WTC11 (cell line): ENCODE measurements around the gene NAV2. TPM values are rescaled to one million over a fixed set of nuclear protein-coding genes. Genes with fewer than 3 reads are reported as not detected.

Source experiments
- ATAC-seq: fragments of 200-7000 bp; cut with Tn5 transposase; 2 replicates; pipeline ENCODE4 v1.10.0; 2021; ENCODE audit warnings: mild to moderate bottlenecking, moderate library complexity
- CTCF ChIA-PET: fragments of 300-600 bp; sonication (Branson Sonifier 250); formaldehyde crosslinking; loops from one replicate; lab custom pipeline; 2021; ENCODE audit warnings: antibody characterized with exemption; lab: Charles Lee
- POLR2A ChIA-PET: fragments of 350-600 bp; sonication (Branson Sonifier 250); formaldehyde crosslinking; loops from one replicate; lab custom pipeline; 2021; ENCODE audit warnings: antibody characterized with exemption; lab: Charles Lee
- DNase-seq: peaks from one replicate; pipeline ENCODE4 v3.0.0; 2021; ENCODE audit warnings: low spot score
- H3K27ac Mint-ChIP-seq: 2 replicates; pipeline ENCODE4 v1.8.0; 2021; ENCODE audit warnings: mixed read lengths
- H3K27me3 Mint-ChIP-seq: 2 replicates; pipeline ENCODE4 v1.8.0; 2021; ENCODE audit warnings: low read depth, mild to moderate bottlenecking, moderate library complexity, mixed read lengths
- H3K36me3 Mint-ChIP-seq: 2 replicates; pipeline ENCODE4 v1.8.0; 2021; ENCODE audit warnings: mixed read lengths
- H3K4me1 Mint-ChIP-seq: 2 replicates; pipeline ENCODE4 v1.8.0; 2022; ENCODE audit warnings: mixed read lengths
- H3K4me3 Mint-ChIP-seq: 2 replicates; pipeline ENCODE4 v1.8.0; 2021; ENCODE audit warnings: mild to moderate bottlenecking, moderate library complexity, mixed read lengths
- H3K9me3 Mint-ChIP-seq: 2 replicates; pipeline ENCODE4 v1.8.0; 2021; ENCODE audit warnings: mixed read lengths
- ATF1 ChIP-seq: sonication (generic); formaldehyde crosslinking; IDR thresholded peaks from 2 replicates; pipeline ENCODE4 v1.8.1; 2023; ENCODE audit warnings: mild to moderate bottlenecking, moderate library complexity, missing genetic modification reagents
- CREB1 ChIP-seq: sonication (generic); formaldehyde crosslinking; IDR thresholded peaks from 2 replicates; pipeline ENCODE4 v1.8.0; 2023; ENCODE audit warnings: mild to moderate bottlenecking, missing genetic modification reagents
- CREM ChIP-seq: sonication (generic); formaldehyde crosslinking; IDR thresholded peaks from 2 replicates; pipeline ENCODE4 v1.8.1; 2022; ENCODE audit warnings: mild to moderate bottlenecking, missing genetic modification reagents, moderate library complexity
- ELF4 ChIP-seq: sonication (generic); formaldehyde crosslinking; IDR thresholded peaks from 2 replicates; pipeline ENCODE4 v1.8.1; 2022; ENCODE audit warnings: low read depth, mild to moderate bottlenecking, moderate library complexity, missing genetic modification reagents
- ESRRA ChIP-seq: sonication (generic); formaldehyde crosslinking; IDR thresholded peaks from 2 replicates; pipeline ENCODE4 v1.8.1; 2022; ENCODE audit warnings: mild to moderate bottlenecking, missing genetic modification reagents, borderline replicate concordance
- MXD4 ChIP-seq: fragments of 250-450 bp; sonication (Bioruptor Pico); IDR thresholded peaks from 2 replicates; pipeline ENCODE4 v1.8.0; 2021; ENCODE audit warnings: mild to moderate bottlenecking, moderate library complexity, borderline replicate concordance
- NR2C2 ChIP-seq: sonication (generic); formaldehyde crosslinking; IDR thresholded peaks from 2 replicates; pipeline ENCODE4 v1.8.0; 2022; ENCODE audit warnings: mild to moderate bottlenecking, missing genetic modification reagents
- NR3C1 ChIP-seq: sonication (generic); formaldehyde crosslinking; conservative IDR thresholded peaks from 2 replicates; pipeline ENCODE4 v1.8.1; 2023; ENCODE audit warnings: low read depth, mild to moderate bottlenecking, missing genetic modification reagents
- PRRX2 ChIP-seq: fragments of 250-450 bp; sonication (Bioruptor Pico); IDR thresholded peaks from 2 replicates; pipeline ENCODE4 v1.8.0; 2021; ENCODE audit warnings: mild to moderate bottlenecking
- SMAD3 ChIP-seq: sonication (generic); formaldehyde crosslinking; IDR thresholded peaks from 2 replicates; pipeline ENCODE4 v1.8.0; 2022; ENCODE audit warnings: missing genetic modification reagents, mild to moderate bottlenecking, borderline replicate concordance
- SP1 ChIP-seq: sonication (generic); formaldehyde crosslinking; conservative IDR thresholded peaks from 2 replicates; pipeline ENCODE4 v1.8.1; 2022; ENCODE audit warnings: missing genetic modification reagents
- ZNF317 ChIP-seq: sonication (generic); formaldehyde crosslinking; IDR thresholded peaks from 2 replicates; pipeline ENCODE4 v1.8.1; 2023; ENCODE audit warnings: low read depth, mild to moderate bottlenecking, moderate library complexity, missing genetic modification reagents, borderline replicate concordance
- ZNF423 ChIP-seq: fragments of 250-450 bp; sonication (Bioruptor Pico); IDR thresholded peaks from 2 replicates; pipeline ENCODE4 v2.1.2; 2022; ENCODE audit warnings: mild to moderate bottlenecking, moderate library complexity
- total RNA-seq: library from RNA; stranded (reverse); gene quantifications from 3 replicates; pipeline ENCODE4 v1.2.3, GENCODE V29; 2021
- TF ChIP-seq, protein P1 (sequence below): sonication (generic); formaldehyde crosslinking; IDR thresholded peaks from 2 replicates; pipeline ENCODE4 v1.8.1; 2023; ENCODE audit warnings: mild to moderate bottlenecking, missing genetic modification reagents, moderate library complexity
- TF ChIP-seq, protein P2 (sequence below): sonication (generic); formaldehyde crosslinking; IDR thresholded peaks from 2 replicates; pipeline ENCODE4 v1.8.0; 2022; ENCODE audit warnings: mild to moderate bottlenecking, missing genetic modification reagents
- TF ChIP-seq, protein P3 (sequence below): sonication (generic); formaldehyde crosslinking; IDR thresholded peaks from 2 replicates; pipeline ENCODE4 v1.8.0; 2023; ENCODE audit warnings: mild to moderate bottlenecking, missing genetic modification reagents
- TF ChIP-seq, protein P4 (sequence below): fragments of 250-450 bp; sonication (Bioruptor Pico); IDR thresholded peaks from 2 replicates; pipeline ENCODE4 v1.9.0; 2021; ENCODE audit warnings: mild to moderate bottlenecking
- TF ChIP-seq, protein P5 (sequence below): sonication (generic); formaldehyde crosslinking; IDR thresholded peaks from 2 replicates; pipeline ENCODE4 v1.8.1; 2022; ENCODE audit warnings: mild to moderate bottlenecking, missing genetic modification reagents, moderate library complexity, borderline replicate concordance
- TF ChIP-seq, protein P6 (sequence below): fragments of 250-450 bp; sonication (Bioruptor Pico); IDR thresholded peaks from 2 replicates; pipeline ENCODE4 v1.9.0; 2021; ENCODE audit warnings: mild to moderate bottlenecking
- TF ChIP-seq, protein P7 (sequence below): sonication (generic); formaldehyde crosslinking; IDR thresholded peaks from 2 replicates; pipeline ENCODE4 v1.8.1; 2022; ENCODE audit warnings: low read depth, missing genetic modification reagents, borderline replicate concordance
- TF ChIP-seq, protein P8 (sequence below): sonication (generic); formaldehyde crosslinking; IDR thresholded peaks from 2 replicates; pipeline ENCODE4 v1.8.0; 2022; ENCODE audit warnings: mild to moderate bottlenecking, missing genetic modification reagents
- TF ChIP-seq, protein P9 (sequence below): sonication (generic); formaldehyde crosslinking; IDR thresholded peaks from 2 replicates; pipeline ENCODE4 v1.8.1; 2022; ENCODE audit warnings: missing genetic modification reagents, borderline replicate concordance

Gene NAV2
- total RNA-seq, 1 experiment from 2014 or later = 42.8 TPM

DNA sequence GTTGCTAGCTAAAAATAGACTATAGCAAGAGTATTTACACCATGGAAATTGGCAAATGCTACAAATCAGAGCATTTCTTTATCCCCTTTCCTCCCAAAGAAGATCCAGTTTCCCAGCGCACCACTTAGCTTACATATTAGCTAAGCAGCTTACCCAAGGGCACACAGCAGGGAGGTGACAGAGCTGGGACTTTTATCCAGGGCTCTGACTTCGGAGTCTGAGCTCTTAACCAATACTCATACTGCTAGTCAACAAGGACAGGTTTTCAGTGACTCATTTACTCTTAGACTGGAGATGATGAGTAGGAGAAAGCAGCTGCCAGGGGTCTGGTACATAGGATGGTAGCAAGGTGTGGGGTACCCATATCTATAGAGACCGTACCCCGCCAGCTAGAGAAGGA is 38.4 kb downstream of the NAV2 start (continued):
- TF ChIP-seq, protein P1, sequence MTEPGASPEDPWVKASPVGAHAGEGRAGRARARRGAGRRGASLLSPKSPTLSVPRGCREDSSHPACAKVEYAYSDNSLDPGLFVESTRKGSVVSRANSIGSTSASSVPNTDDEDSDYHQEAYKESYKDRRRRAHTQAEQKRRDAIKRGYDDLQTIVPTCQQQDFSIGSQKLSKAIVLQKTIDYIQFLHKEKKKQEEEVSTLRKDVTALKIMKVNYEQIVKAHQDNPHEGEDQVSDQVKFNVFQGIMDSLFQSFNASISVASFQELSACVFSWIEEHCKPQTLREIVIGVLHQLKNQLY (CRISPR knock-in tag) = no peak
- TF ChIP-seq, protein P2, sequence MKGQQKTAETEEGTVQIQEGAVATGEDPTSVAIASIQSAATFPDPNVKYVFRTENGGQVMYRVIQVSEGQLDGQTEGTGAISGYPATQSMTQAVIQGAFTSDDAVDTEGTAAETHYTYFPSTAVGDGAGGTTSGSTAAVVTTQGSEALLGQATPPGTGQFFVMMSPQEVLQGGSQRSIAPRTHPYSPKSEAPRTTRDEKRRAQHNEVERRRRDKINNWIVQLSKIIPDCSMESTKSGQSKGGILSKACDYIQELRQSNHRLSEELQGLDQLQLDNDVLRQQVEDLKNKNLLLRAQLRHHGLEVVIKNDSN (CRISPR knock-in tag) = no peak
- no peak for TF ChIP-seq CREM (CRISPR knock-in tag)

DNA sequence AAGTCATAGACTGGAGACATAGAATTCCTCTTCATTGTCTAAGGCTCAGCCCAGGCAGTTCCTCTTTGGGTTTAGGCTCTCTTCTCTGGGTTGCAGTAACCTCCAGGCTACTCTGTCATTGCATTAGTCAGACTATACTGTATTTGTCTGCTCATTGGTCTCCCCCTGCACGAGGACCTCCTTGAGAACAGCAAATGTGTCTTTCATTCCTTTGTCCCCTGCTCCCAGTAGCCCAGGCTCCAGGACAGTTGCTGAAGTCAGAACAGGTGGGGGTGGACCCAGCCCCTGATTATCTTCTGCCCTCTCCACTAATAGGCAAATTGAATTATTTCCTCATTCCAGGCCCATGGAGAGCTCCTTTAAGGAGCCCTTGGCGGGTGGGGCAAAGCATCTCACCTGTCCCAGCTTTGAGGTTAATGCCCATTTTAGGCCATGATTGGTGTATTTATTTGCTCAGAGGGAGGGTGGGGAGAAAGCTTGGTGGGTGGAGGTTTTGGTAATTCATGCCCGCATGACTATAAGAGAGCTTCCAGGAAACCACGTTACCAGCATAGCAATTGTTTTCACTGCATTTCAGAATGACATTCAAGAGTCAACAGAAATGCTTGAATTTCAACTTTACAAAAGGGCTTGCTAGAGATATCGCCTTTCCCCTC is 40.9 kb downstream of the NAV2 start:
- no peak for DNase-seq

More for the DNA sequence above, 40.9 kb downstream of the NAV2 start:
- ATAC-seq = peak; percentile 67
- TF ChIP-seq, protein P3, sequence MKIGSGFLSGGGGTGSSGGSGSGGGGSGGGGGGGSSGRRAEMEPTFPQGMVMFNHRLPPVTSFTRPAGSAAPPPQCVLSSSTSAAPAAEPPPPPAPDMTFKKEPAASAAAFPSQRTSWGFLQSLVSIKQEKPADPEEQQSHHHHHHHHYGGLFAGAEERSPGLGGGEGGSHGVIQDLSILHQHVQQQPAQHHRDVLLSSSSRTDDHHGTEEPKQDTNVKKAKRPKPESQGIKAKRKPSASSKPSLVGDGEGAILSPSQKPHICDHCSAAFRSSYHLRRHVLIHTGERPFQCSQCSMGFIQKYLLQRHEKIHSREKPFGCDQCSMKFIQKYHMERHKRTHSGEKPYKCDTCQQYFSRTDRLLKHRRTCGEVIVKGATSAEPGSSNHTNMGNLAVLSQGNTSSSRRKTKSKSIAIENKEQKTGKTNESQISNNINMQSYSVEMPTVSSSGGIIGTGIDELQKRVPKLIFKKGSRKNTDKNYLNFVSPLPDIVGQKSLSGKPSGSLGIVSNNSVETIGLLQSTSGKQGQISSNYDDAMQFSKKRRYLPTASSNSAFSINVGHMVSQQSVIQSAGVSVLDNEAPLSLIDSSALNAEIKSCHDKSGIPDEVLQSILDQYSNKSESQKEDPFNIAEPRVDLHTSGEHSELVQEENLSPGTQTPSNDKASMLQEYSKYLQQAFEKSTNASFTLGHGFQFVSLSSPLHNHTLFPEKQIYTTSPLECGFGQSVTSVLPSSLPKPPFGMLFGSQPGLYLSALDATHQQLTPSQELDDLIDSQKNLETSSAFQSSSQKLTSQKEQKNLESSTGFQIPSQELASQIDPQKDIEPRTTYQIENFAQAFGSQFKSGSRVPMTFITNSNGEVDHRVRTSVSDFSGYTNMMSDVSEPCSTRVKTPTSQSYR (CRISPR knock-in tag) = no peak
- TF ChIP-seq SMAD3 = no peak
- TF ChIP-seq MXD4 = no peak
- TF ChIP-seq, protein P4, sequence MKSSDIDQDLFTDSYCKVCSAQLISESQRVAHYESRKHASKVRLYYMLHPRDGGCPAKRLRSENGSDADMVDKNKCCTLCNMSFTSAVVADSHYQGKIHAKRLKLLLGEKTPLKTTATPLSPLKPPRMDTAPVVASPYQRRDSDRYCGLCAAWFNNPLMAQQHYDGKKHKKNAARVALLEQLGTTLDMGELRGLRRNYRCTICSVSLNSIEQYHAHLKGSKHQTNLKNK = no peak
- no peak for TF ChIP-seq CREB1 (CRISPR knock-in tag)
- no peak for TF ChIP-seq NR2C2 (CRISPR knock-in tag)
- TF ChIP-seq, protein P5, sequence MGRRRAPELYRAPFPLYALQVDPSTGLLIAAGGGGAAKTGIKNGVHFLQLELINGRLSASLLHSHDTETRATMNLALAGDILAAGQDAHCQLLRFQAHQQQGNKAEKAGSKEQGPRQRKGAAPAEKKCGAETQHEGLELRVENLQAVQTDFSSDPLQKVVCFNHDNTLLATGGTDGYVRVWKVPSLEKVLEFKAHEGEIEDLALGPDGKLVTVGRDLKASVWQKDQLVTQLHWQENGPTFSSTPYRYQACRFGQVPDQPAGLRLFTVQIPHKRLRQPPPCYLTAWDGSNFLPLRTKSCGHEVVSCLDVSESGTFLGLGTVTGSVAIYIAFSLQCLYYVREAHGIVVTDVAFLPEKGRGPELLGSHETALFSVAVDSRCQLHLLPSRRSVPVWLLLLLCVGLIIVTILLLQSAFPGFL (CRISPR knock-in tag) = no peak
- TF ChIP-seq NR3C1 = no peak
- no peak for TF ChIP-seq ELF4 (CRISPR knock-in tag)
- TF ChIP-seq ESRRA = no peak
- TF ChIP-seq SP1 (CRISPR knock-in tag) = no peak
- TF ChIP-seq ZNF423 (CRISPR knock-in tag) = no peak
- TF ChIP-seq, protein P6, sequence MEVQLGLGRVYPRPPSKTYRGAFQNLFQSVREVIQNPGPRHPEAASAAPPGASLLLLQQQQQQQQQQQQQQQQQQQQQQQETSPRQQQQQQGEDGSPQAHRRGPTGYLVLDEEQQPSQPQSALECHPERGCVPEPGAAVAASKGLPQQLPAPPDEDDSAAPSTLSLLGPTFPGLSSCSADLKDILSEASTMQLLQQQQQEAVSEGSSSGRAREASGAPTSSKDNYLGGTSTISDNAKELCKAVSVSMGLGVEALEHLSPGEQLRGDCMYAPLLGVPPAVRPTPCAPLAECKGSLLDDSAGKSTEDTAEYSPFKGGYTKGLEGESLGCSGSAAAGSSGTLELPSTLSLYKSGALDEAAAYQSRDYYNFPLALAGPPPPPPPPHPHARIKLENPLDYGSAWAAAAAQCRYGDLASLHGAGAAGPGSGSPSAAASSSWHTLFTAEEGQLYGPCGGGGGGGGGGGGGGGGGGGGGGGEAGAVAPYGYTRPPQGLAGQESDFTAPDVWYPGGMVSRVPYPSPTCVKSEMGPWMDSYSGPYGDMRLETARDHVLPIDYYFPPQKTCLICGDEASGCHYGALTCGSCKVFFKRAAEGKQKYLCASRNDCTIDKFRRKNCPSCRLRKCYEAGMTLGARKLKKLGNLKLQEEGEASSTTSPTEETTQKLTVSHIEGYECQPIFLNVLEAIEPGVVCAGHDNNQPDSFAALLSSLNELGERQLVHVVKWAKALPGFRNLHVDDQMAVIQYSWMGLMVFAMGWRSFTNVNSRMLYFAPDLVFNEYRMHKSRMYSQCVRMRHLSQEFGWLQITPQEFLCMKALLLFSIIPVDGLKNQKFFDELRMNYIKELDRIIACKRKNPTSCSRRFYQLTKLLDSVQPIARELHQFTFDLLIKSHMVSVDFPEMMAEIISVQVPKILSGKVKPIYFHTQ (CRISPR knock-in tag) = no peak
- no peak for TF ChIP-seq PRRX2 (CRISPR knock-in tag)
- TF ChIP-seq ZNF317 (CRISPR knock-in tag) = no peak
- TF ChIP-seq CREM (CRISPR knock-in tag) = no peak
- TF ChIP-seq, protein P7, sequence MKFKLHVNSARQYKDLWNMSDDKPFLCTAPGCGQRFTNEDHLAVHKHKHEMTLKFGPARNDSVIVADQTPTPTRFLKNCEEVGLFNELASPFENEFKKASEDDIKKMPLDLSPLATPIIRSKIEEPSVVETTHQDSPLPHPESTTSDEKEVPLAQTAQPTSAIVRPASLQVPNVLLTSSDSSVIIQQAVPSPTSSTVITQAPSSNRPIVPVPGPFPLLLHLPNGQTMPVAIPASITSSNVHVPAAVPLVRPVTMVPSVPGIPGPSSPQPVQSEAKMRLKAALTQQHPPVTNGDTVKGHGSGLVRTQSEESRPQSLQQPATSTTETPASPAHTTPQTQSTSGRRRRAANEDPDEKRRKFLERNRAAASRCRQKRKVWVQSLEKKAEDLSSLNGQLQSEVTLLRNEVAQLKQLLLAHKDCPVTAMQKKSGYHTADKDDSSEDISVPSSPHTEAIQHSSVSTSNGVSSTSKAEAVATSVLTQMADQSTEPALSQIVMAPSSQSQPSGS (CRISPR knock-in tag) = no peak
- TF ChIP-seq, protein P8, sequence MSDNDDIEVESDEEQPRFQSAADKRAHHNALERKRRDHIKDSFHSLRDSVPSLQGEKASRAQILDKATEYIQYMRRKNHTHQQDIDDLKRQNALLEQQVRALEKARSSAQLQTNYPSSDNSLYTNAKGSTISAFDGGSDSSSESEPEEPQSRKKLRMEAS (CRISPR knock-in tag) = no peak
- TF ChIP-seq, protein P9, sequence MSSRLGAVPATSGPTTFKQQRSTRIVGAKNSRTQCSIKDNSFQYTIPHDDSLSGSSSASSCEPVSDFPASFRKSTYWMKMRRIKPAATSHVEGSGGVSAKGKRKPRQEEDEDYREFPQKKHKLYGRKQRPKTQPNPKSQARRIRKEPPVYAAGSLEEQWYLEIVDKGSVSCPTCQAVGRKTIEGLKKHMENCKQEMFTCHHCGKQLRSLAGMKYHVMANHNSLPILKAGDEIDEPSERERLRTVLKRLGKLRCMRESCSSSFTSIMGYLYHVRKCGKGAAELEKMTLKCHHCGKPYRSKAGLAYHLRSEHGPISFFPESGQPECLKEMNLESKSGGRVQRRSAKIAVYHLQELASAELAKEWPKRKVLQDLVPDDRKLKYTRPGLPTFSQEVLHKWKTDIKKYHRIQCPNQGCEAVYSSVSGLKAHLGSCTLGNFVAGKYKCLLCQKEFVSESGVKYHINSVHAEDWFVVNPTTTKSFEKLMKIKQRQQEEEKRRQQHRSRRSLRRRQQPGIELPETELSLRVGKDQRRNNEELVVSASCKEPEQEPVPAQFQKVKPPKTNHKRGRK (CRISPR knock-in tag) = no peak
- no peak for TF ChIP-seq ATF1 (CRISPR knock-in tag)
- no peaks in the 10 kb centered on the region for H3K36me3 Mint-ChIP-seq
- peaks cover 29% of the 10 kb centered on the region for H3K4me1 Mint-ChIP-seq
- ChIA-PET CTCF (interaction anchor here (0.7 to 2.5 kb wide), 6 partner anchors 10 to 374 kb away, joined by 3 to 11 read pairs (median 4); no protein-coding TSS in a partner anchor), POLR2A (no interaction called here)
- H3K27me3 Mint-ChIP-seq = peaks cover 4% of the 10 kb centered on the region; the same call in 1 of the 2 replicates
- H3K9me3 Mint-ChIP-seq = peaks cover 6% of the 10 kb centered on the region; the same call in 1 of the 2 replicates
- H3K4me3 Mint-ChIP-seq = no peak overlapping the region
- H3K27ac Mint-ChIP-seq = no peak overlapping the region
